Calu3 (cell line): ENCODE data around the gene ENPP1. TPM values are rescaled to one million over a fixed set of nuclear protein-coding genes. Genes with fewer than 3 reads are reported as not detected.

Experiments
- BruUV-seq: library from RNA; stranded (reverse); fragments of 400-500 nt; replicated peaks from 2 replicates; lab custom pipeline; 2021; lab: Mats Ljungman, UMichigan
- CTCF ChIA-PET: fragments of 300-600 bp; sonication (Branson Sonifier 250); formaldehyde crosslinking; loops from one replicate; lab custom pipeline; 2022; ENCODE audit warnings: antibody characterized with exemption; lab: Charles Lee
- DNase-seq: peaks from one replicate; pipeline ENCODE4 v3.0.0; 2022
- H3K27ac Mint-ChIP-seq: one replicate; pipeline ENCODE4 v1.8.0; 2022; ENCODE audit warnings: mixed read lengths; ENCODE audit not compliant: unreplicated experiment
- H3K27me3 Mint-ChIP-seq: one replicate; pipeline ENCODE4 v1.8.0; 2022; ENCODE audit warnings: mixed read lengths; ENCODE audit not compliant: unreplicated experiment
- H3K36me3 Mint-ChIP-seq: one replicate; pipeline ENCODE4 v1.8.0; 2022; ENCODE audit warnings: mild to moderate bottlenecking, moderate library complexity, mixed read lengths; ENCODE audit not compliant: insufficient read depth, unreplicated experiment
- H3K4me1 Mint-ChIP-seq: one replicate; pipeline ENCODE4 v1.8.0; 2022; ENCODE audit warnings: mild to moderate bottlenecking, low read depth, mixed read lengths; ENCODE audit not compliant: unreplicated experiment
- H3K4me3 Mint-ChIP-seq: one replicate; pipeline ENCODE4 v1.8.0; 2022; ENCODE audit warnings: mild to moderate bottlenecking, low read depth, moderate library complexity, mixed read lengths; ENCODE audit not compliant: unreplicated experiment
- H3K9me3 Mint-ChIP-seq: one replicate; pipeline ENCODE4 v1.8.0; 2022; ENCODE audit warnings: low read depth, mixed read lengths; ENCODE audit not compliant: unreplicated experiment
- CTCF ChIP-seq: fragments of 200-600 bp; IDR thresholded peaks from one replicate; pipeline ENCODE4 v1.8.0; 2022; ENCODE audit warnings: antibody characterized with exemption; ENCODE audit not compliant: unreplicated experiment
- intact Hi-C: fragments of 100-400 bp; cut with micrococcal nuclease; formaldehyde crosslinking; loops from one replicate; pipeline ENCODE4 v1.10.0; 2022; ENCODE audit not compliant: unreplicated experiment
- total RNA-seq: library from RNA; stranded (reverse); gene quantifications from 2 replicates; pipeline ENCODE4 v1.2.3, GENCODE V29; 2022

Gene ENPP1
- total RNA-seq, 1 experiment from 2014 or later = 7.7 TPM

GRCh38 chr6:131825946-131826345 is 18.1 kb downstream of the ENPP1 start:
- no peak for TF ChIP-seq CTCF
- no peak for DNase-seq
- BruUV-seq = no TSS peak
- Mint-ChIP-seq H3K4me3 (no peak overlapping the region), H3K27ac (no peak overlapping the region), H3K36me3 (no peaks in the 10 kb centered on the region), H3K27me3 (peaks cover 11% of the 10 kb centered on the region), H3K4me1 (peaks cover 27% of the 10 kb centered on the region), H3K9me3 (peaks cover 3% of the 10 kb centered on the region)
- CTCF ChIA-PET = interaction anchor here (0.6 to 1.0 kb wide), 2 partner anchors 9 to 13 kb away, joined by 3 to 4 read pairs; no protein-coding TSS in a partner anchor
- intact Hi-C loops = no loop called here

- Mint-ChIP-seq H3K9me3 (no peaks in the 10 kb centered on the region), H3K4me3 (no peak overlapping the region), H3K27me3 (peaks cover 11% of the 10 kb centered on the region), H3K4me1 (peaks cover 10% of the 10 kb centered on the region), H3K27ac (no peak overlapping the region), H3K36me3 (no peaks in the 10 kb centered on the region)
- intact Hi-C loops = no loop called here
- TF ChIP-seq CTCF = no peak
- BruUV-seq = no TSS peak
- CTCF ChIA-PET = interaction anchor here (0.5 kb wide), 1 partner anchor 111 kb away, joined by 5 read pairs; no protein-coding TSS in a partner anchor
- no peak for DNase-seq
Measured at GRCh38 chr6:131828080-131828479, 20.3 kb downstream of the ENPP1 start.

GRCh38 chr6:131828951-131829350 is 21.1 kb downstream of the ENPP1 start:
- Mint-ChIP-seq H3K4me1 (peaks cover 1% of the 10 kb centered on the region), H3K4me3 (no peak overlapping the region), H3K36me3 (no peaks in the 10 kb centered on the region), H3K27ac (no peak overlapping the region), H3K9me3 (no peaks in the 10 kb centered on the region), H3K27me3 (peaks cover 11% of the 10 kb centered on the region)
- intact Hi-C loops = no loop called here
- no peak for DNase-seq
- CTCF ChIA-PET = no interaction called here
- no peak for TF ChIP-seq CTCF
- BruUV-seq = no TSS peak

DNA sequence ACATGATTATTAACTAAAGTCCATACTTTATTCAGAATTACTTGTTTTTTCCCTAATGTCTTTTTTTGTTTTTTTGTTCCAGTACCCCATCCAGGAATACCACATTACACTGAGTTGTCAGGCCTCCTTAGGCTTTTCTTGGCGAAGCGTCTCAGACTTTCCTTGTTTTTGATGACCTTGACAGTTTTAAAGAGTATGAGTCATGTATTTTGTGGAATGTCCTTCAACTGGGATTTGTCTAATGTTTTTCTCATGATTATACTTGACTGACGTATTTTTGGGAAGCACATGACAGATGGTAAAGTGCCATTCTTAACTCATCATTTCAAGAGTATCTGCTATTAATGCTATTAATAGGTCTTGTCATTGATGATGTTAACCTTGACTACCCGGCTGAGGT is 23.6 kb downstream of the ENPP1 start:
- H3K4me3 Mint-ChIP-seq = no peak overlapping the region
- H3K27me3 Mint-ChIP-seq = peaks cover 11% of the 10 kb centered on the region
- peaks cover 5% of the 10 kb centered on the region for H3K36me3 Mint-ChIP-seq
- no peaks in the 10 kb centered on the region for H3K9me3 Mint-ChIP-seq
- intact Hi-C loops = no loop called here
- H3K27ac Mint-ChIP-seq = no peak overlapping the region
- peaks cover 10% of the 10 kb centered on the region for H3K4me1 Mint-ChIP-seq
- TF ChIP-seq CTCF = no peak
- no peak for DNase-seq
- CTCF ChIA-PET = interaction anchor here (0.7 kb wide), 2 partner anchors 32 to 46 kb away, joined by 4 to 6 read pairs; no protein-coding TSS in a partner anchor
- BruUV-seq = no TSS peak
